GM21528 (cell line): ENCODE results near the gene RHO.

Experiments used
- ATAC-seq: cut with Tn5 transposase; IDR thresholded peaks from one replicate; pipeline ENCODE4 v1.9.1; 2021; ENCODE audit warnings: mild to moderate bottlenecking, moderate library complexity; ENCODE audit not compliant: unreplicated experiment, low FRiP score

Gene RHO

DNA sequence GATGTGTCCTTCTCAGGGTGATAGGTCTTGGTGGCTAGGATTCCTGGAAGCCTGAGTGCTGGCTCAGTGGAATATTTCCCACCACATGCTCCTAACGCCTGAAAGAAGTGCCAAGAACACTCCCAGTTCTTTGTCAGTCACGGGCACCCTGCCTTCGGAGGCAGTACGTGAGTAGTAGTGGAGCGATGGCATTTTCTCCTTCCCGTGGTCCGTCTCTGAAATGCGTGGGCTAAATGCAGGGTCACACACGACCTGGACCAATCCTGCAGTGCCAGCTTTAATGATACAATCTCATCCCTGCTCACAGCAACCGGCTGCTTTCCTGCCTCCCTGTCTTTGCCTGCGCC, 29.1 kb downstream of the RHO start:
- ATAC-seq: no peak

GRCh38 chr3:129558081-129558771, 29.8 kb downstream of the RHO start:
- ATAC-seq: no peak

DNA sequence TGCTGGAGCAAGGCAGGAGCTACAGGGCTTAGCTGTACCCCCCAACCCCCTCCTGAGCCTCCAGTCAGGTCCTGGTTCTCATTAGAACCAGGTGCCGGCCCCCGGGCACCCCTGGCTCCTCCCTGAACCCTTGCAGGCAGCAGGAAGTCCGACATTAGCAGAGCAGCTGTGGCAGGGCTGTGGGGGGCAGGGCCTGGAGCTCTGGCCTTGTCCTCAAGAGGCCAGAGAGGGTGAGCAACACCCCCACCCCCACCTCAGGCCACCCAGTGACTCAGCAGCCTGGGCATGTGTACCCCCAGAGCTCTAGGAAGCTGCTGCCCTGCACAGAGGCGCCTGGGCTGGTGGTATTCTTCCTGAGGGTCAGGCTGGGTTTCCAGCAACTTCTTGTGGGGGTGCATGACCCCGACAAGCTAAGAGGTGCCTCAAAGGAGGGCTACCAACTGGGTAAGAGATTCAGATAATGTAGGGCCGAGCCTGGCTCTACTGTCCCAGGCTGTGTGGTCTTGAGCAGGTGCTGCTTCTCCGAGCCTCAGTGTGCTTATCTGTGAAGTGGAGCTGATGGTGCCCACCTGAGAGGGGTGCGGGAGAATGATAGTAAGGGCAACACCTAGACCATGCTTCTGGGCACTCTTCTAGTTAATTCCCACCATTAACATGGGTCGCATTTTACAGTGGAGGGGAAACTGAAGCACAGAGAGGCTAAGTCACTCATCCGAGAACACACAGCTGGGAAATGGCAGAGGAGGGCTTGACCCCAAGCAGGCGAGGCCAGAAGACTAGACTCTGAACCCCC, 30.5 kb downstream of the RHO start:
- ATAC-seq: no peak

GRCh38 chr3:129559565-129560079, 31.2 kb downstream of the RHO start:
- ATAC-seq: no peak

- no peak for ATAC-seq
Observed at GRCh38 chr3:129560269-129560787, 31.9 kb downstream of the RHO start.

- no peak for ATAC-seq
Observed at GRCh38 chr3:129560911-129561594, 32.6 kb downstream of the RHO start.

GRCh38 chr3:129561619-129562248, 33.3 kb downstream of the RHO start:
- ATAC-seq: no peak

GRCh38 chr3:129562803-129563202, 34.4 kb downstream of the RHO start:
- no peak for ATAC-seq

DNA sequence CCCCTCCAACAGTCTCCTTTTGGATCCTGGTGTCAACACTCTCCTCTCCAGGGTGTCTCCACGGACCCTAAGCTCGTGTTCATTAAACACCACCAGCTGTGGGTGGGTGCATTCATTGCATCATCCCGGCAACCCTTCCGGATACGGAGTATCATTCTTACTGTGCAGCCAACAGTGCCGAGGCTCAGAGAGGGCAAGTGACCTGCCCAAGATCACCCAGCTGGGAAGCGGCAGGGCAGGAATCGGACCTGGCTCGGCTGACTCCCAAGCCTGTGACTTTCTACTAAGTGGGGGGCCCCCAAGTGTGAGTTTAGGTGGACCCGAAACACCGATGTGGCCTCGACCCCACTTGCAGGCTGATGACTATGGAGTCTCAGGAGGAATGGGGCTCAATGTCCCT, 34.9 kb downstream of the RHO start:
- no peak for ATAC-seq

DNA sequence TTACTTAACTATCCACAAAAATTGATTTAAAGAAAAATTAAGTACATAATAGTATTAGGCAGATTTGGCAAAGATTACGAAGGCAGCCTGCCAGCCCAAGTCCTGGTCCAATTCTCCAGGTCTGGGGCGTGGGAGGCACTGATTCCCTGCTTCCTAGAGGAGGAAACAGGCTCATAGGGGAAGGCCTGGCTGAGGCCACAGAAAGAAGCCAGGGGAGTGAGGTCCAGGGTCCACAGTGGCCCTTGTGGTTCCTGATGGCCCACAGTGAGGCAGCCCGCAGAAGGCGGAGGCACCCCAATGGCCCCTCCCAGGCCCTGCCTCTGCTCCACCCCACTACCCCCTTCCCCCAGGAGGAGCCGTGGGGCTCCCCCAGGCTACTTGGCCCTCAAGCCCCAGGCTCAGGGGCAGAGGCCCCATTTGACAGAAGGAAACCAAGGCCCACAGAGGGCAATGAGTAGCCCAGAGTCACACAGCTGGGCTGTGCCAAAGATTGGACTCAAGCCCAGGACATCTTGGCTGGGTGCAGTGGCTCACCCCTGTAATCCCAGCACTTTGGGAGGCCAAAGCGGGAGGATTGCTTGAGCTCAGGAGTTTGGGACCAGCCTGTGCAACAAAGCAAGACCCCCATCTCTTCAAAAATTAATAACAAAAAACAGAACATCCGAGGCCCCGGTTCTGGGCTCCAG, 35.6 kb downstream of the RHO start:
- ATAC-seq: no peak

GRCh38 chr3:129564981-129565644, 36.7 kb downstream of the RHO start:
- no peak for ATAC-seq

DNA sequence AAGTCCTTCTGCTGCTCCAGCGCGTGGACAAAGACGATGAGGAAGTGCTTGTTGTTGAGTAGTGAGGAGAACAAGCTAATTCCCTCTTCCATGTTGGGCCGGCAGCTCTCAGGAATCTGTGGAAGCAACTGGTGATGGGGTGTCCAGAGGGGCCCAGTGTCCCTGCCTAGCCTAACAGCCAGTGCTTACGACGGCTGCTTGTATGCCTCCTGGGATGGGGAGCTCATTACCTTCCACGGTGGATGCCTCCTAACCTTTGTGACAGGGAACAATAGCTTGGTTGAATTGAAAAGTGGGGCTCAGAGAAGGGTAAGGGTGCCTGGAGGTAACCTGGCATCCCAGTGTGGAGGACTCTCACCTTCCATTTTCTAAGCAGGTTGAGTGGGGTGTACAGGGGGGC, 37.5 kb downstream of the RHO start:
- no peak for ATAC-seq

DNA sequence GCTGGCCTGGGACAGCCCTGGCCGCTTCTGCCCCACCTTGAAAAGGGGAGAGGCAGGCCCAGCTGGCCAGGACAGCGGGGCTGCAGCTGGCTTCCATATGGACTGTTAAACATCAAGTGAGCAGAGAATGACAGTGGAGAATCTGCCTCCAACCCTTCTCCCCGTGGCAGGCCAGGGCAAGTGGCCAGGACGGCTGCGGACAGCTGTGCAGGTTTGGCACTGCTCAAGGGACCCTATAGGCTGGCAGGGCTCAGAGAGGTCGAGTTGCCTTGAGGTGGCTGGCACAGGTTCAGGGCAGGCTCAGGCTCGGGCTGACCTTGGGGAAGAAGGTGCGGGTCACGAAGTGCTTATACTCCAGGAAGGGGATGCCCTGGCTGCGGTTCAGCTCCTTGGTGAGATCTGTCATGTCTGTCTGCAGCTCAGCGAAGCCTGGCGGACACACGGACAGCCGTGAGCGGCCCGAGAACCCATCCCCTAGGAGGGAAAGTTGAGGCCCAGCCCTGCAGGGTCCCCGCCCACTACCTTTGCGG, 38.8 kb downstream of the RHO start:
- no peak for ATAC-seq

DNA sequence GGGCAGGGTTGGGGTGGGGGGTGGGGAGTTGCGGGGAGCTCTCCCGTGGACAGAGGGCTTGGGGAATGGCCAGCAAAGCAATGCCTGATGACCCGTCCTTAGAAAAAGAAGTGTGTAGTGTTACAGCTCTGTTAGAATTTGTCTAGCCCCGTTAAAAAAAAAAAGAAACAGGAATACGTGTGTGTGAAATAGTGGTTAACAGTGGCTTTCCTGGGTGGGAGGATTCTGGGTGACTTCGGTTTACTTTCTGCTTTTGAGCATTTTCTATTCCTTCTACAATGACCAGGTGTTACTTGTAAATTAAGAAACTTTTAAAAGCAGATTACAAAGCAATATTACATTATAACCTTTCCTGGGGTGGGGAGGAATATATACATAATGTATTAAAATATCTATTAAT, 39.5 kb downstream of the RHO start:
- ATAC-seq: no peak

- no peak for ATAC-seq
Observed at GRCh38 chr3:129569856-129570255, 41.4 kb downstream of the RHO start.

DNA sequence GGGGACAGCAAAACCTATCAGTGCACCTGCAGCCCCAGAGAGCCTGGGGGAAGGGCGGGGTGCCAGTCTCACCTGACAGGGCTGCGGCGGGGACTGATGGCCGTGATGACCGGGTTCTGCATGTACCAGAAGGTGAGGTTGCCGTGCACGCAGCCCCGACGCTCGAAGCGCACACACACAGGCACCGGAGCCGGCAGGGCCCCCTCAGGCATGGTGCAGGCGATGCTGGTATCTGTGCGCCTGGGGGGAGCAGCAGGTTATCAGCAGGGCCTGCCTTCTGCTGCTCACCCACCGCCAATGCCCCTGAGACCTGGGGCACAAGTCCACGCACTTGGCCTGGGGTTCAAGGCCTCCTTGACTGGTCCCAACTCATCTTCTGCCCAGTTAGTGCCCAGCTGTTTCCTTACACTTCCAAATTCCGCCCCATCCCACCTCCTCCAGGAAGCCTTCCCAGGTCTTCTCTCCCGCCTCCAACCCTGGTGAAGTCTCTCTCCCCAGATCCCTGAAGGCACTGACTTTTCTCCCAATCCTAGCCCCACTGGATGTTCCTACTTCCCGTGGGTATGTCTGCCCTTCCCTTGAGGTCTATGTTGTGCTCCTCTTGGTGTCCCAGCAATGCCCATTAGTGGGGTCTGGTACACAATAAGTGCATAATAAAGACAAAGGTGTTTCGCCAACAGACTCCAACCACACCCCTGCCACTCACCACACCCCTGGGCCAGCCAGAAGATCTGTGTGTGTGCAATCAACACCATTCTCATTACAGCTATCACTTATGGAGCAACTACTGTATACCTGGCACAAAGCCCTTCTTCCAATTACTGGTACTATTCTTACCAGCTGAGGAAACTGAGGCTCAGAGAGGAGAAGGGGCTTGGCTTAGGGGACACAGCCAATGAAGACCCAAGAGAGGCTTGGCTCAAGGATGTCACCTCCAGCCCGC, 43.4 kb downstream of the RHO start:
- no peak for ATAC-seq

- no peak for ATAC-seq
Observed at GRCh38 chr3:129572603-129573002, 44.2 kb downstream of the RHO start.

DNA sequence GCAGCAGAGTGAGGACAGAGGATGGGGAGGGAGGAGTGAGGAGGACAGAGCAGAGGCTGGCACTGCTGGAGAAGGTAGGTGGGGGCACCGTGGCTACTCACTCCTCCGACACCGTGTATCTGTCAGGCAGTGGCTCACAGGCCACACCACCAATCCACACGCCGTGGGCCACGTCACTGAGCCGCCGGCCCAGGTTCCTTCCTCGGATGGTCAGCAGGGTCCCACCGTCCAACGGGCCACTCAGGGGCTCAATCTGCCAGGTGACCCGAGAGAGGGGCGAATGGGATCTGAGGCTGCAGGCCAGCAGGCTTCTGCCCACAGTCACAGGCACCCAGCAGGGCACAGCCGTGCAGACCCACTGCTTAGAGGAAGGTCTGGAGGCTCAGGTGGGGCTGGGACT, 45.1 kb downstream of the RHO start:
- no peak for ATAC-seq
